ENCODE results near the gene KIRREL1.

DNA sequence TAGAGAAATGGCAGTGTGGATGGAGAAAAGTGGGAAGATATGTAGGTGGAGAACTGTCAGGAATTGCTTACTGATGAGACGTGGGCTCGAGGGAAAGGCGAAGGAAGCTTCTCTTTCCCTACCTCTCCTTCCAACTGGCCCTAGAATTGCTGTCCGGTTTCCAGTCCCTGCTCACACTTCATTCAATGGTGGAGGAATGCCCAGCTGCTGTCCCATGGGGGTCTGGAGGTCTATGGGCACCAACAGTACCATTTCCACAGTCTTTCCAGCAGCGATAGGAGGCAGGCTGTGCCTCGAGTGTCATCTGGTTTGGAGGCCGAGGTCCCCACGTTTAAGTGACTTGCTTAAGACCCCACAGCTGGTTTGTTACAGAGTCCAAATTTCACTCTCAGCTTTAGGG lies 155.7 kb downstream of the KIRREL1 start:
- TF ChIP-seq, protein P1, sequence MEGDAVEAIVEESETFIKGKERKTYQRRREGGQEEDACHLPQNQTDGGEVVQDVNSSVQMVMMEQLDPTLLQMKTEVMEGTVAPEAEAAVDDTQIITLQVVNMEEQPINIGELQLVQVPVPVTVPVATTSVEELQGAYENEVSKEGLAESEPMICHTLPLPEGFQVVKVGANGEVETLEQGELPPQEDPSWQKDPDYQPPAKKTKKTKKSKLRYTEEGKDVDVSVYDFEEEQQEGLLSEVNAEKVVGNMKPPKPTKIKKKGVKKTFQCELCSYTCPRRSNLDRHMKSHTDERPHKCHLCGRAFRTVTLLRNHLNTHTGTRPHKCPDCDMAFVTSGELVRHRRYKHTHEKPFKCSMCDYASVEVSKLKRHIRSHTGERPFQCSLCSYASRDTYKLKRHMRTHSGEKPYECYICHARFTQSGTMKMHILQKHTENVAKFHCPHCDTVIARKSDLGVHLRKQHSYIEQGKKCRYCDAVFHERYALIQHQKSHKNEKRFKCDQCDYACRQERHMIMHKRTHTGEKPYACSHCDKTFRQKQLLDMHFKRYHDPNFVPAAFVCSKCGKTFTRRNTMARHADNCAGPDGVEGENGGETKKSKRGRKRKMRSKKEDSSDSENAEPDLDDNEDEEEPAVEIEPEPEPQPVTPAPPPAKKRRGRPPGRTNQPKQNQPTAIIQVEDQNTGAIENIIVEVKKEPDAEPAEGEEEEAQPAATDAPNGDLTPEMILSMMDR (IDR thresholded peaks at IDR 0.05 in 8 of 11, conservative IDR thresholded peaks at IDR 0.05 in 3 of 11): no peak
- TF ChIP-seq POLR2AphosphoS5 (IDR thresholded peaks at IDR 0.05): no peak

Data from spleen (tissue), 7 donors.